Glutamatergic neuron (in vitro differentiated cells): ENCODE data around the gene MYRIP. TPM values are rescaled to one million over a fixed set of nuclear protein-coding genes. Genes with fewer than 3 reads are reported as not detected.

Source experiments
- DNase-seq: peaks from one replicate; pipeline ENCODE4 v3.0.0; 2022
- H3K27ac Mint-ChIP-seq: one replicate; pipeline ENCODE4 v1.8.0; 2020; ENCODE audit warnings: mild to moderate bottlenecking, mixed read lengths, inconsistent platforms; ENCODE audit not compliant: unreplicated experiment
- H3K27me3 Mint-ChIP-seq: one replicate; pipeline ENCODE4 v1.8.0; 2020; ENCODE audit warnings: mild to moderate bottlenecking, moderate library complexity, mixed read lengths, inconsistent platforms; ENCODE audit not compliant: unreplicated experiment
- H3K36me3 Mint-ChIP-seq: one replicate; pipeline ENCODE4 v1.8.0; 2020; ENCODE audit warnings: mild to moderate bottlenecking, mixed read lengths, inconsistent platforms; ENCODE audit not compliant: unreplicated experiment
- H3K4me1 Mint-ChIP-seq: one replicate; pipeline ENCODE4 v1.8.0; 2020; ENCODE audit warnings: mild to moderate bottlenecking, low read depth, mixed read lengths, inconsistent platforms; ENCODE audit not compliant: unreplicated experiment
- H3K4me3 Mint-ChIP-seq: one replicate; pipeline ENCODE4 v1.8.0; 2020; ENCODE audit warnings: mild to moderate bottlenecking, mixed read lengths, inconsistent platforms; ENCODE audit not compliant: unreplicated experiment
- H3K9me3 Mint-ChIP-seq: one replicate; pipeline ENCODE4 v1.8.0; 2020; ENCODE audit warnings: mild to moderate bottlenecking, moderate library complexity, mixed read lengths, inconsistent platforms; ENCODE audit not compliant: unreplicated experiment
- total RNA-seq: library from RNA; stranded (reverse); fragmentation: NEBNext Ultra II Directional; extraction: Animal tissue kit (Norgen Biotek cat#: 25700); gene quantifications from one replicate; pipeline ENCODE4 v1.2.1, GENCODE V29; 2021; ENCODE audit not compliant: unreplicated experiment
- TF ChIP-seq, protein P1 (sequence below): fragments of 200-600 bp; sonication (generic); IDR thresholded peaks from one replicate; pipeline ENCODE4 v1.5.0; 2021; ENCODE audit not compliant: partially characterized antibody, unreplicated experiment

Gene MYRIP
- total RNA-seq, 1 donor from 2014 or later, result 1.8 TPM

DNA sequence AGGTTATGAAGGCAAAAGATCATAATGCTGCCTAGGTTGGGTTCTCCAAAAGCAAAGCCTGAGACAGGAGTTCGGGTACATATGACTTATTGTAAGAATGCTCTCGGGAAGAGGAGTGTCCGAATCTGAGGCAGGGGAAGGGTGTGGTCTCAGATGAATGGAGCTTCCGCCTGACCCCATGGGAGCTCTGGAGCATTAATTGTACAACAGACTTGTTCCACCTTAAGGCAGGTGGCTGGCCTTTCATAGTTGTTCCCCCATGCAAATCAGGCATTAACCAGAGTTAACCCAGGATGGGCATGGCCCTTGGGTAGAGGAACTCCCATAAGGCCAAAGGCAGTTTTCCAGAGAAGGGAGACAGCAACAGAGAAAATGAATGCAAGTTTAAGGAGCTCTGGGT, 170.6 kb downstream of the MYRIP start:
- Mint-ChIP-seq H3K9me3 (no peaks in the 10 kb centered on the region), H3K27me3 (no peaks in the 10 kb centered on the region), H3K27ac (no peak overlapping the region), H3K36me3 (peaks cover 1% of the 10 kb centered on the region), H3K4me3 (no peak overlapping the region), H3K4me1 (peaks cover 13% of the 10 kb centered on the region)
- TF ChIP-seq, protein P1, sequence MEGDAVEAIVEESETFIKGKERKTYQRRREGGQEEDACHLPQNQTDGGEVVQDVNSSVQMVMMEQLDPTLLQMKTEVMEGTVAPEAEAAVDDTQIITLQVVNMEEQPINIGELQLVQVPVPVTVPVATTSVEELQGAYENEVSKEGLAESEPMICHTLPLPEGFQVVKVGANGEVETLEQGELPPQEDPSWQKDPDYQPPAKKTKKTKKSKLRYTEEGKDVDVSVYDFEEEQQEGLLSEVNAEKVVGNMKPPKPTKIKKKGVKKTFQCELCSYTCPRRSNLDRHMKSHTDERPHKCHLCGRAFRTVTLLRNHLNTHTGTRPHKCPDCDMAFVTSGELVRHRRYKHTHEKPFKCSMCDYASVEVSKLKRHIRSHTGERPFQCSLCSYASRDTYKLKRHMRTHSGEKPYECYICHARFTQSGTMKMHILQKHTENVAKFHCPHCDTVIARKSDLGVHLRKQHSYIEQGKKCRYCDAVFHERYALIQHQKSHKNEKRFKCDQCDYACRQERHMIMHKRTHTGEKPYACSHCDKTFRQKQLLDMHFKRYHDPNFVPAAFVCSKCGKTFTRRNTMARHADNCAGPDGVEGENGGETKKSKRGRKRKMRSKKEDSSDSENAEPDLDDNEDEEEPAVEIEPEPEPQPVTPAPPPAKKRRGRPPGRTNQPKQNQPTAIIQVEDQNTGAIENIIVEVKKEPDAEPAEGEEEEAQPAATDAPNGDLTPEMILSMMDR, result no peak
- no peak for DNase-seq

DNA sequence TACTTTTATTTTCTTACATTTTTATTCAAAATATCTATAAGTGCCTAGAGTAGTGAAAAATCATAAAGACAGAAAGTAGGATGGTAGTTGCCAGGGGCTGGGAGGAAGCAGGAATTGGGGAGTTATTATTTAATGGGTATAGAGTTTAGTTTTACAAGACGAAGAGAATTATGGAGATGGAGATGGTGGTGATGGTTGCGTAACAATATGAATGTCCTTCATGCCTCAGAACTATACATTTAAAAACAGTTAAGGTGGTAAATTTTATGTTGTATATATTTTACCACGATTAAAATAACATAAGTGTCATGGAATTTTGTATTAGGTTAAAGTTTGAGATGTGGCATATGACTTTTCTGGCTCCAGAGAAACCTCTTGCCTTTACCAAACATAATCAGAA, 171.4 kb downstream of the MYRIP start:
- no peak overlapping the region for H3K27ac Mint-ChIP-seq
- H3K9me3 Mint-ChIP-seq, result no peaks in the 10 kb centered on the region
- peaks cover 13% of the 10 kb centered on the region for H3K4me1 Mint-ChIP-seq
- H3K27me3 Mint-ChIP-seq, result no peaks in the 10 kb centered on the region
- DNase-seq, result no peak
- TF ChIP-seq, protein P1, result no peak
- H3K4me3 Mint-ChIP-seq, result no peak overlapping the region
- H3K36me3 Mint-ChIP-seq, result no peaks in the 10 kb centered on the region

DNA sequence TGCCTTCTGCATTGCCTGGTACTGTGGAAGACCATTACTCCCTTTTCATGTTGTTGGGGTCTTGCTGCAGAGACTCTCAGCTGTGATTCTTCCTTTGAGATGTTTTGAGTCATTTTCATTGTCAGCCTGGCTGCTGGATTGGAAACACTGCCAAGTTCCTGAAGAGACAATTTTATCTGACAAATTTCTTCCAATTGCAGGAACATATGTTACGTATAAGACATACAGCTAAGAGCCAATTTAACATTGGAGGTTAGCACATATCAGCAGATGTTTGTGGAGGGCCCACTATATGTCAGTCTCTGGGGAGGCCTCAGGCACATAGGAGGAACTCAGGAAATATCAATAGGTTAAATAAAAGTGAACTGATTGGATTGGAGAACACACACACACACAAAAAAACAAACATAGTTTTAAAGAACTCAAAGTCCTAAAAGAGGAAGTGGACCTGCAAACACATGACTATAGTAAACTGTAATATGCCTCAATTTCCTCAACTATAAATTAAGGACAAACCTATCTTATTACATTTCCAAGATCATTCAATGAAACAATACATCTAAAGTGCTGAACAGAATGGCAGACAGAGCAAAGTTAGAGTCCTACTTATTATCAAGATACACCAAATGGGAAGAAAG, 172.3 kb downstream of the MYRIP start:
- H3K27me3 Mint-ChIP-seq, result no peaks in the 10 kb centered on the region
- TF ChIP-seq, protein P1, result no peak
- no peaks in the 10 kb centered on the region for H3K9me3 Mint-ChIP-seq
- no peak overlapping the region for H3K27ac Mint-ChIP-seq
- H3K36me3 Mint-ChIP-seq, result no peaks in the 10 kb centered on the region
- peaks cover 13% of the 10 kb centered on the region for H3K4me1 Mint-ChIP-seq
- H3K4me3 Mint-ChIP-seq, result no peak overlapping the region
- no peak for DNase-seq

DNA sequence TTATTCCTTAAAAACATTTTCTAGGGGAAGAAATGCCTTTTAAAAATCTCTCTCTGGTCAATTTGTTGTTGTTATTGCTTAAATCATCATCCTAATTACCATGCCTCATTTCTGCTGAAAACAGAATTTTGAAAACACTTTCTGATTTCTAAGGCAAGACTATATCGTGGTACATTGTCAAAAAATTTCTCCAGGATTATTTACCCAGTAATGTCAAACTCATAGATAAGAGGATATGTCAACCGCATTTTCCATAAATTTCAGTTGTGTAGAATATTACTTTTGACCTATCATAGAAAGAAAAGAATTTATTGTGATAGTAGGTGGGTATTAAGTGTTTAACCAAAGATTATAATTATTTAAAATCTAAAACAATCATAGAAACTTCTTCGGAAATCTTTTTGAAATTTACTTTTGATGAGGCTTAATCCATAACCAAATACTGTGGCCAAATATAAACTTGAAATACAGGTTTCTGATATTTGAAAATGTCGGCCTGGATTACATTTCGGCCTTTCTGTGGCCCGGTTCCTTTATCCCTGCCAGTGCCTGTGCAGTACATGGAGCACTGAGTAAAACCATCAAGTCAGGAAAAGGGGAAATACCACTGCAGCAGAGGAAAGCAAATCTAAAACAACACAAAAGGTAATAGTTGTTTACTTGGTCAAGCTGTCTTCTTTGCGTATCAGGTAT, 173.4 kb downstream of the MYRIP start:
- H3K27ac Mint-ChIP-seq, result no peak overlapping the region
- no peak for DNase-seq
- TF ChIP-seq, protein P1, result no peak
- no peaks in the 10 kb centered on the region for H3K9me3 Mint-ChIP-seq
- no peaks in the 10 kb centered on the region for H3K27me3 Mint-ChIP-seq
- peaks cover 13% of the 10 kb centered on the region for H3K4me1 Mint-ChIP-seq
- no peak overlapping the region for H3K4me3 Mint-ChIP-seq
- H3K36me3 Mint-ChIP-seq, result peaks cover 4% of the 10 kb centered on the region

DNA sequence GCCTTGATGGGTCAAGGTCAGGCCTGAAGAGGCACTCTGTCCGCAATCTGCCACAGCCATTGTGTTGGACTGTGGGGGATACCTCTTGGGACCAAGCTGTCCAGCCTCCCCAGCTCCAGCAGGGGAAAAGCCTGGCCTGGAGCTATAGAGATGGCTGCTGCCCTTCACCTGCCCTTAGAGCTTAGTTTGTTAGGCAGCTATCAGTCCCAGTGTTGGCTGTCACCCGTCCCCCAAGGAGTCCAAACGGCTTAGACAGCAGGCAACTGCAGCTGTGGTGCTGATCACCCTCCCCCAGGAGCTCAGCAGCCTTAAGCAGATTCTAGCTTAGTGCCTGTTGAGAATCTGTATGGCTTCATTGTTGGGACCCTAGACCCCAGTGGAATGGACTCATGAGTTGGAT, 180.3 kb downstream of the MYRIP start:
- DNase-seq, result no peak
- no peak overlapping the region for H3K27ac Mint-ChIP-seq
- no peaks in the 10 kb centered on the region for H3K4me1 Mint-ChIP-seq
- TF ChIP-seq, protein P1, result no peak
- H3K9me3 Mint-ChIP-seq, result peaks cover 9% of the 10 kb centered on the region
- H3K27me3 Mint-ChIP-seq, result peaks cover 2% of the 10 kb centered on the region
- no peak overlapping the region for H3K4me3 Mint-ChIP-seq
- peaks cover 36% of the 10 kb centered on the region for H3K36me3 Mint-ChIP-seq
